Gastroesophageal sphincter (tissue), 4 donors: ENCODE results near the gene SNTG2. TPM values are rescaled to one million over a fixed set of nuclear protein-coding genes. Genes with fewer than 3 reads are reported as not detected.
"Not testable (repeated sequence)": the region's sequence is repeated elsewhere in the genome, so short reads cannot be mapped to it uniquely, and the experiment has no call there.

Source experiments
- ATAC-seq: fragments of 150-250 bp; one replicate; pipeline ENCODE4 v1.9.1; 2016; ENCODE audit warnings: mild to moderate bottlenecking, moderate library complexity
- H3K27ac ChIP-seq, 4 donors: fragments of 200-600 bp; sonication (generic) in 3 of 4; 1 replicate in 3 of 4; 2 replicates in 1 of 4; pipeline ENCODE4 v1.5.1; 2016 to 2019
- H3K27me3 ChIP-seq: fragments of 200-600 bp; sonication (generic); one replicate; pipeline ENCODE4 v1.5.1; 2019
- H3K36me3 ChIP-seq, 2 donors: fragments of 200-600 bp; sonication (generic); one replicate each; pipeline ENCODE4 v1.5.1; 2019; ENCODE audit warnings: control low read depth in 1 of 2
- H3K4me1 ChIP-seq, 3 donors: fragments of 200-600 bp; sonication (generic); 1 replicate in 2 of 3; 2 replicates in 1 of 3; pipeline ENCODE4 v1.5.1; 2016 to 2019; ENCODE audit warnings: control low read depth in 2 of 3
- H3K4me3 ChIP-seq, 2 donors: fragments of 200-600 bp; sonication (generic); one replicate each; pipeline ENCODE4 v1.5.1; 2019; ENCODE audit warnings: mild to moderate bottlenecking in 1 of 2, moderate library complexity in 1 of 2
- H3K9me3 ChIP-seq, 3 donors: fragments of 200-600 bp; sonication (generic); one replicate each; pipeline ENCODE4 v1.5.1; 2017 to 2019; ENCODE audit warnings: control low read depth in 2 of 3
- CTCF ChIP-seq, 4 experiments: fragments of 200-600 bp in 2 of 4; fragments of 450-650 bp in 2 of 4; sonication (generic) in 1 of 4; IDR thresholded peaks; one replicate each; pipeline ENCODE4 v1.5.1; 2017 to 2019; ENCODE audit warnings: antibody characterized with exemption in 4 of 4, mild to moderate bottlenecking in 2 of 4, moderate library complexity in 2 of 4
- EP300 ChIP-seq: sonication (generic); formaldehyde crosslinking; IDR thresholded peaks from one replicate; pipeline ENCODE4 v1.6.1; 2017; ENCODE audit warnings: antibody characterized with exemption, mild to moderate bottlenecking
- POLR2A ChIP-seq, 2 donors: fragments of 450-650 bp; IDR thresholded peaks; one replicate each; pipeline ENCODE4 v1.6.1; 2017; ENCODE audit warnings: antibody characterized with exemption in 2 of 2, mild to moderate bottlenecking in 2 of 2, moderate library complexity in 1 of 2
- POLR2AphosphoS5 ChIP-seq: sonication (generic); formaldehyde crosslinking; IDR thresholded peaks from one replicate; pipeline ENCODE4 v1.6.1; 2017; ENCODE audit warnings: antibody characterized with exemption
- WGBS, 2 donors: methylation state at CpG; one replicate each; pipeline ENCODE4 v1.1.5; 2018; ENCODE audit warnings: low coverage in 1 of 2; 5-methylcytosine and 5-hydroxymethylcytosine counted together
- total RNA-seq, 4 donors: library from RNA; depleted of rRNA; stranded (reverse); fragments of >200 nt; gene quantifications; one replicate each; pipeline ENCODE4 v1.1.0, GENCODE V29; 2016

The SNTG2 gene
- total RNA-seq, 4 donors from 2014 or later: 1.5 to 7.9 (median 4.3) TPM

GRCh38 chr2:1413156-1413710, 462.6 kb downstream of the SNTG2 start, which contains the start of gene TPO:
Gene TPO (plus strand): TSS chr2:1413463. CDS start chr2:1414409, 946 bp downstream.
- no peak within 1 kb of the TSS for H3K4me3 ChIP-seq
- H3K4me1 ChIP-seq: no peaks in the 10 kb centered on the region
- ATAC-seq: no peak
- TF ChIP-seq POLR2A (IDR thresholded peaks at IDR 0.05) (no peak), POLR2AphosphoS5 (no peak), CTCF (IDR thresholded peaks at IDR 0.05) (no peak), EP300 (no peak)
- WGBS, 2 donors: 90 to 91% methylated on average over 6 to 15 of the region's 15 CpGs
- no peaks in the 10 kb centered on the region for H3K36me3 ChIP-seq
- H3K27me3 ChIP-seq: peaks cover 7% of the 10 kb centered on the region
- no peak within 1 kb of the TSS for H3K27ac ChIP-seq
- no peaks in the 10 kb centered on the region for H3K9me3 ChIP-seq

GRCh38 chr2:1414121-1414520, 463.5 kb downstream of the SNTG2 start:
- no peak for TF ChIP-seq POLR2AphosphoS5
- TF ChIP-seq POLR2A (IDR thresholded peaks at IDR 0.05): no peak
- TF ChIP-seq EP300: no peak
- TF ChIP-seq CTCF (IDR thresholded peaks at IDR 0.05): no peak
- 68 to 77% methylated on average over 7 to 10 of the region's 13 CpGs for WGBS, 2 donors

GRCh38 chr2:1414901-1415300, 464.3 kb downstream of the SNTG2 start:
- not testable (repeated sequence) for H3K4me3 ChIP-seq, H3K27me3 ChIP-seq, H3K4me1 ChIP-seq, H3K36me3 ChIP-seq, ATAC-seq, H3K9me3 ChIP-seq, H3K27ac ChIP-seq
- 100% methylated on average over 1 of the region's 11 CpGs; no CpG with 5 or more reads in 1 of the 2 donors for WGBS, 2 donors

More at GRCh38 chr2:1414121-1414520, 463.5 kb downstream of the SNTG2 start:
- Histone ChIP-seq H3K27ac (no peak overlapping the region), H3K36me3 (no peaks in the 10 kb centered on the region), H3K4me3 (no peak overlapping the region), H3K27me3 (peaks cover 7% of the 10 kb centered on the region), H3K4me1 (no peaks in the 10 kb centered on the region), H3K9me3 (no peaks in the 10 kb centered on the region)
- ATAC-seq: no peak

GRCh38 chr2:1415501-1415900, 464.9 kb downstream of the SNTG2 start:
- Histone ChIP-seq H3K9me3 (no peaks in the 10 kb centered on the region), H3K36me3 (no peaks in the 10 kb centered on the region), H3K27me3 (peaks cover 7% of the 10 kb centered on the region), H3K4me3 (no peak overlapping the region), H3K4me1 (no peaks in the 10 kb centered on the region), H3K27ac (no peak overlapping the region)
- TF ChIP-seq POLR2AphosphoS5: no peak
- TF ChIP-seq EP300: no peak
- TF ChIP-seq POLR2A (IDR thresholded peaks at IDR 0.05): no peak
- no peak for TF ChIP-seq CTCF (IDR thresholded peaks at IDR 0.05)
- ATAC-seq: no peak
- WGBS, 2 donors: no CpG with 5 or more reads among the region's 6 CpGs
